ENCODE results near the gene SMIM3.
"Not testable (repeated sequence)": the region's sequence is repeated elsewhere in the genome, so short reads cannot be mapped to it uniquely, and the experiment has no call there.

Gene SMIM3

GRCh38 chr5:150815010-150815409 lies 36.5 kb downstream of the SMIM3 start:
- no peaks in the 10 kb centered on the region for H3K27me3 ChIP-seq (ENCODE audit: control insufficient read depth, insufficient read depth, low read length)
- H3K4me1 ChIP-seq (ENCODE audit: control insufficient read depth, insufficient read depth, low read length): no peaks in the 10 kb centered on the region
- H3K9ac ChIP-seq (ENCODE audit: low read depth, low read length): no peak overlapping the region
- no peaks in the 10 kb centered on the region for H3K9me3 ChIP-seq (ENCODE audit: control insufficient read depth, insufficient read depth, low read length)
- no peaks in the 10 kb centered on the region for H3K36me3 ChIP-seq (ENCODE audit: control insufficient read depth, insufficient read depth, low read length)
- no peak overlapping the region for H3K4me3 ChIP-seq (ENCODE audit: low read depth, low read length)

GRCh38 chr5:150816946-150817345 lies 38.4 kb downstream of the SMIM3 start:
- Histone ChIP-seq H3K27me3 (ENCODE audit: control insufficient read depth, insufficient read depth, low read length) (no peaks in the 10 kb centered on the region), H3K4me3 (ENCODE audit: low read depth, low read length) (no peak overlapping the region), H3K4me1 (ENCODE audit: control insufficient read depth, insufficient read depth, low read length) (no peaks in the 10 kb centered on the region), H3K9me3 (ENCODE audit: control insufficient read depth, insufficient read depth, low read length) (peaks cover 3% of the 10 kb centered on the region), H3K9ac (ENCODE audit: low read depth, low read length) (no peak overlapping the region), H3K36me3 (ENCODE audit: control insufficient read depth, insufficient read depth, low read length) (no peaks in the 10 kb centered on the region)

GRCh38 chr5:150829744-150830143 lies 51.2 kb downstream of the SMIM3 start:
- H3K4me1 ChIP-seq (ENCODE audit: control insufficient read depth, insufficient read depth, low read length): no peaks in the 10 kb centered on the region
- no peaks in the 10 kb centered on the region for H3K27me3 ChIP-seq (ENCODE audit: control insufficient read depth, insufficient read depth, low read length)
- no peak overlapping the region for H3K4me3 ChIP-seq (ENCODE audit: low read depth, low read length)
- H3K9ac ChIP-seq (ENCODE audit: low read depth, low read length): no peak overlapping the region
- H3K9me3 ChIP-seq (ENCODE audit: control insufficient read depth, insufficient read depth, low read length): peaks cover 10% of the 10 kb centered on the region
- no peaks in the 10 kb centered on the region for H3K36me3 ChIP-seq (ENCODE audit: control insufficient read depth, insufficient read depth, low read length)

- H3K9me3 ChIP-seq (ENCODE audit: control insufficient read depth, insufficient read depth, low read length); H3K36me3 ChIP-seq (ENCODE audit: control insufficient read depth, insufficient read depth, low read length); H3K9ac ChIP-seq (ENCODE audit: low read depth, low read length); H3K4me1 ChIP-seq (ENCODE audit: control insufficient read depth, insufficient read depth, low read length); H3K27me3 ChIP-seq (ENCODE audit: control insufficient read depth, insufficient read depth, low read length); H3K4me3 ChIP-seq (ENCODE audit: low read depth, low read length): not testable (repeated sequence)
These were observed 53.3 kb downstream of the SMIM3 start for GRCh38 chr5:150831821-150832220.

DNA sequence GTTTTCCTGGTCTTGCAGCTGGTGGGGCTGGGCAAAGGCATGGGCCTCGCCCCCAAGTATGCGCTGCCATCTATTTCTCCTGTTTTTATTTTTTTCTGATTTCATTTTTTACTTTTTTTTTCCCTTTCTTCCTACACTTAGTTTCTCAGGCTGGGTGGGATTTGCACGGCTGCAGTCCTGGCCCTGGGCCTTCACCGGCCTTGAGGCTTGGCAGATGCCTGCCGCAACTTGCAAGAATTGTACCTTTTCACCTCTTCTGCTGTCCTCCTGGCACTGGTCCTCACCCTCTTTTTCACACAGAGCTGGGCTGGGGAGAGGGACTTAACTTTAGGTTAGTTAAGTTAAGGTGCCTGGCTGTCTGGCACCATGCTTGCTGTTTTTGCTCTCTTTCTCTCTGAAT lies 57.5 kb downstream of the SMIM3 start:
- Histone ChIP-seq H3K9me3 (ENCODE audit: control insufficient read depth, insufficient read depth, low read length) (peaks cover 13% of the 10 kb centered on the region), H3K27me3 (ENCODE audit: control insufficient read depth, insufficient read depth, low read length) (no peaks in the 10 kb centered on the region), H3K36me3 (ENCODE audit: control insufficient read depth, insufficient read depth, low read length) (no peaks in the 10 kb centered on the region), H3K4me3 (ENCODE audit: low read depth, low read length) (no peak overlapping the region), H3K9ac (ENCODE audit: low read depth, low read length) (no peak overlapping the region), H3K4me1 (ENCODE audit: control insufficient read depth, insufficient read depth, low read length) (no peaks in the 10 kb centered on the region)

GRCh38 chr5:150836703-150837102 lies 58.1 kb downstream of the SMIM3 start:
- Histone ChIP-seq H3K36me3 (ENCODE audit: control insufficient read depth, insufficient read depth, low read length) (no peaks in the 10 kb centered on the region), H3K9me3 (ENCODE audit: control insufficient read depth, insufficient read depth, low read length) (peaks cover 9% of the 10 kb centered on the region), H3K27me3 (ENCODE audit: control insufficient read depth, insufficient read depth, low read length) (no peaks in the 10 kb centered on the region), H3K4me1 (ENCODE audit: control insufficient read depth, insufficient read depth, low read length) (no peaks in the 10 kb centered on the region), H3K9ac (ENCODE audit: low read depth, low read length) (no peak overlapping the region), H3K4me3 (ENCODE audit: low read depth, low read length) (no peak overlapping the region)

- not testable (repeated sequence) for H3K27me3 ChIP-seq (ENCODE audit: control insufficient read depth, insufficient read depth, low read length); H3K4me1 ChIP-seq (ENCODE audit: control insufficient read depth, insufficient read depth, low read length); H3K36me3 ChIP-seq (ENCODE audit: control insufficient read depth, insufficient read depth, low read length); H3K9me3 ChIP-seq (ENCODE audit: control insufficient read depth, insufficient read depth, low read length); H3K4me3 ChIP-seq (ENCODE audit: low read depth, low read length); H3K9ac ChIP-seq (ENCODE audit: low read depth, low read length)
These were observed 66.8 kb downstream of the SMIM3 start for GRCh38 chr5:150845185-150845859.

DNA sequence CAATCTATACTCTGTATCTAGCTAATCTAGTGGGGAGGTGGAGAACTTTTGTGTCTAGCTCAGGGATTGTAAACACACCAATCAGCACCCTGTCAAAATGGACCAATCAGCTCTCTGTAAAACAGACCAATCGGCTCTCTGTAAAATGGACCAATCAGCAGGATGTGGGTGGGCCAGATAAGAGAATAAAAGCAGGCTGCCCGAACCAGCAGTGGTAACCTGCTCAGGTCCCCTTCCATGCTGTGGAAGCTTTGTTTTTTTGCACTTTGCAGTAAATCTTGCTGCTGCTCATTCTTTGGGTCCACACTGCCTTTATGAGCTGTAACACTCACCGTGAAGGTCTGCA lies 67.7 kb downstream of the SMIM3 start, which contains the start of gene IRGM:
TSS of gene IRGM (plus strand) at position 214 of the 346 bp plus-strand sequence. CDS start 1,603 bp downstream, outside the sequence.
- not testable (repeated sequence) for H3K9ac ChIP-seq (ENCODE audit: low read depth, low read length); H3K4me1 ChIP-seq (ENCODE audit: control insufficient read depth, insufficient read depth, low read length); H3K27me3 ChIP-seq (ENCODE audit: control insufficient read depth, insufficient read depth, low read length); H3K9me3 ChIP-seq (ENCODE audit: control insufficient read depth, insufficient read depth, low read length); H3K4me3 ChIP-seq (ENCODE audit: low read depth, low read length); H3K36me3 ChIP-seq (ENCODE audit: control insufficient read depth, insufficient read depth, low read length)

Data from iPS-15b (cell line).